NCI-H1092 (cell line): ENCODE measurements around the gene ASGR2.
"Not testable (repeated sequence)": the region's sequence is repeated elsewhere in the genome, so short reads cannot be mapped to it uniquely, and the experiment has no call there.

Experiments
- DNase-seq: peaks from one replicate; lab custom pipeline; 2025; lab: John Stamatoyannopoulos, UW

ASGR2 gene, protein sequence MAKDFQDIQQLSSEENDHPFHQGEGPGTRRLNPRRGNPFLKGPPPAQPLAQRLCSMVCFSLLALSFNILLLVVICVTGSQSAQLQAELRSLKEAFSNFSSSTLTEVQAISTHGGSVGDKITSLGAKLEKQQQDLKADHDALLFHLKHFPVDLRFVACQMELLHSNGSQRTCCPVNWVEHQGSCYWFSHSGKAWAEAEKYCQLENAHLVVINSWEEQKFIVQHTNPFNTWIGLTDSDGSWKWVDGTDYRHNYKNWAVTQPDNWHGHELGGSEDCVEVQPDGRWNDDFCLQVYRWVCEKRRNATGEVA

DNA sequence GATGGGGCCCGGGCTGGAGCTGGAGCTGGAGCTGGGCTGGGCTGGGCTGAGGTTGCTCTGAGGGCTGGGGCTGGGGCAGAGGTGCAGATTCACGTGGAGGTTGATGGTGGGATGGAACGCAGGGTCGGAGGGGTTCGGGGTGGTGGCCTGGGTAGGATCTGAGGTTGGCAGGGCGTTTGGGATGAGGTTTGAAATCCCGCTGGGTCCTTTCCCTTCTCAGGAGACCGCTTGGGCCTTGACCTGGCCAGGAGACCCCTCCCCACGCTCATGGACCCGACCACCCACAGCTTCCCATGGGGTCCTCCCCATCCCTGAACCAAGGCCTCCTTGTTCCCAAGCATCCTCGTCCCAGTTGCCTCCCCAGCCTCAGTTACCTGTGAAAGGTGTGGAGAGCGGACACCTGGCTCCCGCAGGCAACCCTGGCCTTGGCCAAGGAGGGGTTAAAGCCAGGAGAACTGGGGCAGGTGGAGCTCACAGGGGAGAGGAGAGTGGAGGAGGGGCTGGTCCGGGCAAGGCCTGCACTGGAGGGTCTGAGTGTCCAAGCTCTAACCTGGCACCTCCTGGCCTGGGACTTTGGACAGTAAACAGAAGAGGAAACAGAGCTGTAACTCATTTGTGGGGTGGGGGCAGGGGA lies at the start of gene ASGR2:
Gene ASGR2 (minus strand): TSS at position 582 of the 634 bp plus-strand sequence. CDS start 582 bp downstream, outside the sequence.
- no peak for DNase-seq

DNA sequence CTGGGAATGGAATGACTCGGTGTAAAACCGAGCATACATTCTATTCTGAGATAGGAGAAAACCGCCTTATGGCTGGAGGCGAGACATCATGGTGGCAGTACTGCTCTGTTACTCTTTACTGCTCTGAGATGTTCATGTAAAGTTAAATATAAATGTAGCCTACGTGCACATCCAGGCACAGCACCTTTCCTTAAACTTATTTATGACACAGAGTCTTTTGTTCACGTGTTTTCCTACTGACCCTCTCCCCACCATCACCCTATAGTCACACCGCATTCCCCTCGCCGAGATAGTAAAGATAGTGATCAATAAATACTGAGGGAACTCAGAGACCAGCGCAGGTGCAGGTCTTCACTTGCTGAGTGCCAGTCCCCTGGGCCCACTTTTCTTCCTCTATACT lies 44.9 kb upstream of the ASGR2 start:
- DNase-seq: not testable (repeated sequence)

DNA sequence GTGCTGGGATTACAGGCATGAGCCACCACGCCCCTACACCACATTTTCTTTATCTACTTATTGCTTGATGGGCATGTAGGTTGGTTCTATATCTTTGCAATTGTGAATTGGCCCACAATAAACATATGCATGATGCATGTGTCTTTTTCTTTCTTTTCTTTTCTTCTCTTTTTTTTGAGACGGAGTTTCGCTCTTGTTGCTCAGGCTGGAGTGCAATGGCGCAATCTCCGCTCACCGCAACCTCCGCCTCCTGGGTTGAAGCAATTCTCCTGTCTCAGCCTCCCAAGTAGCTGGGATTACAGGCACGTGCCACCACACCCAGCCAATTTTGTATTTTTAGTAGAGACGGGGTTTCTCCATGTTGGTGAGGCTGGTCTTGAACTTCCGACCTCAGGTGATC lies 43.8 kb upstream of the ASGR2 start:
- DNase-seq: not testable (repeated sequence)

DNA sequence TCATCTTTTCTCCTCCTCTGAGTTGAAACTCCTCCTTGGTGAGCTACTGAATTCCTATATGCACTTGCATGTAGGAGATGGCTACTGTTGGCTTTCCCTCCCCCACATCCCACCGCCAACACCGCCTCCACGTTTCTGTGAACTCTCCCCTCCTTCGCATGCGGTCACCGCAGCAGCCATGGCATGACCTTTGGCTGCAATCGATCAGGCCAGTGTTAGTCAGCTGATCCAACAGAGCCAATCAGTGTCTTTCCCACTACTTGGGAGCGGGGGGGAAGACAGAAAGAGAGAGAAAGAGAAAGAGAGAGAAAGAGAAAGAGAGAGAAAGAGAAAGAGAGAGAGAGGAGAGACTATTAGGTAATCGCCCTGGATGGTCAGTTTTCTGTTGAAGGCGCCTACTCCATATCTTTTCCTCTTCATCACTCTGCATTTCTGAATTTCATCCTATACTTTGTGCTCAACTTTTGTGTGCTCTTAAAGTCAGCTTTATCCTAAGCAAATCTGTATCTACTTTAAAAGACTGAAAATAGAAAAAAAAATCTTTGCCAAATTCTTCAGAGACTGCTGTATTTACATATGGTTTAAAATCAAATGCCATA lies 41.8 kb upstream of the ASGR2 start:
- DNase-seq: no peak

DNA sequence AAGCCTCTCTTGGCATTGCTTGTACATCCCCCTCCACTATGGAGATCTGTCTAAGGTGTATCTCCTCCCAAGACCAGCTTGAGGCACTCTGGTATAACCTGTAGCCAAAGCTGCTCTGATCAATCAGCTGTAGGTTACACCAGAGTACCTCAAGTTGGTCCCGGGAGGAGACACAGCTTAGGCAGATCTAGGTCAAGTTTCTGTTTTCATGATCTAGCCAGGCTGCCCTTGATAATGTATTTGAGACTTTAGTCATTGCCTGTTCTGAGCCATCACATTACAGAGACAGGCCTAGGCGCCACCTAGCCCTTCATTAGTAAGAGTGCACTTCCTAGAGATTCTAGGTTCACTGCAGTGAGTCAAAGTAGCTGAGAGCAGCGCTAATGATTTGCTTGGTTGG lies 33.1 kb upstream of the ASGR2 start:
- DNase-seq: no peak

DNA sequence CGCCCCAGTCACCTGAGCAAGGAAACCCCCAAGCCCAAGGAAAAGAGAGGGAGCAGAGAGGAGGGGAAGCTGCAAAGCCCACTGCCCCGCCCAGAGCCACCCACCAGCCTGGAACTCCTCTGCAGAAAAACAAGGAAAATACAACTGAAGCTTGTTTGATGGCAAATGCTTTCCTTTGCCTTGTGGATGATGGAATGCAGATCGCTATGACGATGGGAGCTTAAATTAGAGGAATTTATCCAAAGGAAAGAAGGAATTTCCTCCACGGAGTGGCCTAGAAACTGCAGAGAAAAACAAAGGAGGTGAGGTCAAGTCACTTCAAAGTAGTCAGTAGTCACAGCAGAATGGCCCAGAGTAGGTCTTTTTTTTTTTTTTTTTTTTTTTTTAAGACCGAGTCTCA lies 31.5 kb upstream of the ASGR2 start:
- no peak for DNase-seq

DNA sequence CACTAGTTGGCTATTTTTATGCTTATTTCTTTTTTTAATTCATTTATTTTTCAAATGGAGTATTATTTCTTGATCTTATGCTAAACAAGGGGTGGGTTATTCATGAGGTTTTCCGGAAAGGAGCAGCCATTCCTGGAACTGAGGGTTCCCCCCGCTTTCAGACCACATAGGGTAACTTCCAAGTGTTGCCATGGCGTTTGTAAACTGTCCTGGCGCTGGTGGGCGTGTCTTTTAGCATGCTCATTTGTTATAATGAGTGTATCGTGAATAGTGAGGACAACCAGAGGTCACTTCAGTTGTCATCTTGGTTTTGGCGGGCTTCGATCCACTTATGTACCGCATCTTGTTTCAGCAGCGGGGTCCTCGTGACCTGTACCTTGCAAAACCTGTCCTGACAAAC lies 29.6 kb upstream of the ASGR2 start:
- DNase-seq: no peak

DNA sequence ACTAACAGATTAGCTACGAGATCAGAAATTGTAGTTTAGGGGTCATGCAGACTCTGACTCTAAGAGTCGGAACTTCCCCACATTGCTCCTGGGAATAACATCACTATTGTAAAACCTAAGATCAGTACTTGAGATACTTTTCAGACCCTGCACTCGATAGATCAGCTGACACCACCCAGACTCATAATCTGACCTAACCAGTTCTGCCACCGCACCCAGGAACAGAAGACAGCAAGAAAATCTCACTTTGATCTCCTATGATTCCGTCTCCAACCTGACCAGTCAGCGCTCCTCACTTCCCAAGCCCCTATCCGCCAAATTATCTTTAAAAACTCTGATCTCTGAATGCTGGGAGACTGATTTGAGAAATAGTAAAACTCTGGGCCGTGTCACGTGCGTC lies 27.2 kb upstream of the ASGR2 start:
- DNase-seq: no peak

DNA sequence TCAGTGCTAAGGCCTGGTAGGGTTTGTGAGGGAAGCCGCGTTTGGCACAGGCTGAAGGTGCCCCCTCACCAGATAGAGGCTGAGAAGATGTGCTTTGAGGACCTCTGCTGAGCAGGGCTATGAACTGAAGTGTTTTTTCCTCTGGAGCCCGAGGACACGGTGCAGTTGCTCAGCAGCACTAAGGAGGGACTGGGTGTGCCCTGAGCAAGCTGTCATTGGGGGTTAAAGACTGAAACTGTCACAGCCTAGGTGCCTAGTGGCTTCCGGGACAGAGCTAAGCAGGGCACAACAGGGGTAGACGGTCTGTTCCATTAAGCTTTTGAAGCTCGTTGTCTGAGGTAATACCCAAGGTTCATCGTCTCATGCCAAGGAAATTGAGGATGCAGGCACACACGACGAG lies 24.8 kb upstream of the ASGR2 start:
- DNase-seq: no peak

DNA sequence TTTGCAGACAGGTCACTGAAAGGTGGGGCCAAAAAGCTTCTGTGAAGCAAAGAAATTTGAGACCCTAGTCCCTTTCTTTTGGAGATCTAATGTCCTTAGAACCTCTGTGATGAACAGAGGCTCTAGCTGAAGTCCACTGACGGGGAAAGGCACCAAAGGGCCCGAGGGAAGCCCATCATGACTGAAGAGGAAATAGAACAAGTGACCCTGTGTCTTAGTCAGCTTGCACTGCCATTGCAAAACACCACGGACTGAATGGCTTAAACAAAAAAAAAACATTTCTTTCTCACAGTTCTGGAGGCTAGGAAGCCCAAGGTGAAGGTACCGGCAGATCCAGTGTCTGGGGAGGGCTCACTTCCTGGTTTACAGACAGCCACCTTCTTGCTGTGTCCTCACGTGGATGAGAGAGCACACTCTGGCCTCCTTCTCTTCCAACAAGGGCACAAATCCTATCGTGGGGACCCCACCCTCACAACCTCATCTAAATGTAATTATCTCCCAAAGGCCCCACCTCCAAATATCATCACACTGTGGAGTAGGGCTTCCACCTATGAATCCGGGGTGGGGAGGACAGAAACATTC lies 24.3 kb upstream of the ASGR2 start:
- no peak for DNase-seq

DNA sequence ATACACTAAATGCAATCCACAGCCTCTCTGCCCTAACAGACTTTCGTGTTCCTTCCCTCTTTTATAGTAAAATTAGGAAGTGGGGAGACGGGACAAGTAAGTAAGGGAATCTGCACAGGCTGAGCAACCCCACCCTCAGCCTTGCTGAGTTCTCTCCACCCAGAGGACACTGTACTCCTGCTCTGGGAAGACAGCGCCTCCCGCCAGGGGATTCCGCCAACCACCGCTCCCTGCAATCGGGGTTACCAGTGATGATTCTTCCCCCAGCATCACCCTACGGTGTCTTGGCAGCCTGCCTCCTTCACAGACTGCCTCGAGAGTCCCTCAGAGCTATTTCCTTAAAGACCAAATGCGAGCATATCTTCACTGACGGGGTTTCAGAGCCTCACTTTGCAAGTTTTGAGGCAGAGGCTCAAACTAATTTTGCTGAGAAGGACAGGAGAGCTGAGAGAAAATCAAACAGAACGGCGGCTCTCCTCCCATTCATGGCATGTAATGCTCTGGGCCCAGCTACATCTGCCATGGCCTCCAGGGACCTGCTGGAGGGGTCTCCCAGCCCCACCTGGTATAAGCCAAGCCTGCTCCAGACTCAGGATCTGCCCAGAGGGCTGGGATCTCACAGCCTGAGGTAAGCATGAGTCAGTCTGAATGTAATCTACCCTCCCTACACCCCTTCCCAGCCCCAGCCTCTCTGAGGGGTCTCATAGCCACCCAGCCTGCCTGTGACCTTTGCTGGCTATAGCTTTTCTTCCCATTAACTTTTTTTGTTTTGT lies 22.7 kb upstream of the ASGR2 start:
- DNase-seq: no peak

DNA sequence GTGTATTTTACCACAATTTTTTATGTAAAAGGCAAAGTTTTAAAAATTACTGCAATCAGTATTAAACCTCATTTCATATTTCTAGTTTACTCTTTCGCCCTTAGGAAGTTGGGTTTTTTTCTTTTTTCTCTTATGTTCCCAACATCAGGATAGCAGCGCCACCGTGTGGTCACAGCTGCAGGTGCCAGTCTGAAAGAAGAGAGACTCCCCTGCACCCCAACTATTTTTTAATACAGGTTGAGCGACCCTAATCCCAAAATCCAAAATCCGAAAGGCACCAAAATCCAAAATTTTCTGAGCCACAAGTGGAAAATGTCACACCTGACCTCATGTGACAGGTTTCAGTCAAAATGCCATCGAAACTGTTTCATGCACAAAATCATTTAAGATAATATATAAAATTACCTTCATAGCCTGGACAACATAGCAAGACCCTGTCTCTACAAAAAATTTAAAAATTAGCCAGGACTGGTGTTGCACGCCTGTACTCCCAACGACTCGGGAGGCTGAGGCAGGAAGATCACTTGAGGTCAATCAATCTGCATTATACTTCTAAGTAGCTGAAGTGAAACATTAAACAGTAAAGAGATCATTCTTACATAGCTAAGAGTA lies 21.8 kb upstream of the ASGR2 start:
- DNase-seq: peak; percentile 25

DNA sequence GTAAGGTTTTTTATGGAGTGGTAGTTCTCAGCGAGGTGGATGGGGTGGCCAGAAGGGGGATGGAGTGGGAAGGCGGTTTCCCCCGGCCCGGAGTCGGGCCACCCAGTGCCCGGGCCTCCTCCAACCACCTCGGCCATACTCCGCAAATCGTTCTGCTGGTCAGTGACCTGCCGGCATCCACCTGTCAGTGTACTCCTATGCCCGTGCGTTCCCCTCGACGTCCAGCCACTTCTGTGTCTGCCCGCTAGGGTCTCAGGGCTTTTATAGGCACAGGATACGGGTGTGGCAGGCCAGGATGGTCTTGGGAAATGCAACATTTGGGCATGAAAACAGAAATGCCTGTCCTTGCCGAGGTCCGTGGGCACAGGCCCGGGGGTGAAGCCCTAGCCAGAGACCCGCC lies 19.3 kb upstream of the ASGR2 start:
- DNase-seq: no peak

DNA sequence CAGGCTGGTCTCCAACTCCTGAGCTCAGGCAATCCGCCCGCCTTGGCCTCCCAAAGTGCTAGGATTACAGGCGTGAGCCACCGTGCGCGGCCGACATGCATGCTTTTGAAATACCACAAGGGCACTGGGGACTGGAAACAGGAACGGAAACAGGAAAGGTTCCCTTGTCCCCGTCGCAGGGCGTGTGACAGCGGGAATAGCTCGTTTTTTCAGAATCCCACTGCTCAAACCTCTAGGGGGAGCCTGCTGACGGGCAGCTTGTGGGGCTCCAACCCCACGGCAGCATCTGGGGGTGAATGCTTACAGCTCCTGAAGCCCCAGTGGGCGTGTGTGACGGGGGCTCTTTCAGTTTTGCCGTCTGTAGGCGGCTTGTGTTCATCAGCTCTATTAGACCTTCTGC lies 18.8 kb upstream of the ASGR2 start:
- no peak for DNase-seq

DNA sequence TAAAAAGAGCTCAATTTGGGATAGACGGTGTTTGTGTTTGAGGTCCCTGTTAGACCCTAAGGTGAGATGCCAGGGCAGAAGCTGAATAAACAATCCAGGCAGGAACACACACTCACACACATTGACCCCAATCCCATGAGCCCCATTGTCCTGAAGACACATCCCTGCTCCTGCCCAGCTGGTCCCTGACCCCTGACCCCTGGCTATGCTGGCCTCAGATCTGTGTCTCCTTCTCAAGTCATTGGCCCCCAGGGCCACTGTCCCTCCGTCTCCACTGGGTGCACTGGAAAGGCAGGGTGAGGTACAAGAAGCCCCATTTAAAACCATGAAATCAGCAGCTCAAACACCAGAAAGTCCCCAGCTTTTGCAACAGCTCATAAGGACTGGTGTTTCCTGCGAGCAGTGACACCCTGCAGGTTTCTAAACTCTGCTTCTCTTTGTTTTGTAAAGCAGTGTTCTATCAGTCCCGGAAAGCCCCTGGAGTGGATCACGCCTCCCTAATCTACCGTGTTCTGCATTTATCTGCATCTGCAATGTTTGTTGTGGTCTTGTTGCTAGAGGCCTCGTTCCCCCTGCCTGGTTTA lies 18.0 kb upstream of the ASGR2 start:
- DNase-seq: no peak

DNA sequence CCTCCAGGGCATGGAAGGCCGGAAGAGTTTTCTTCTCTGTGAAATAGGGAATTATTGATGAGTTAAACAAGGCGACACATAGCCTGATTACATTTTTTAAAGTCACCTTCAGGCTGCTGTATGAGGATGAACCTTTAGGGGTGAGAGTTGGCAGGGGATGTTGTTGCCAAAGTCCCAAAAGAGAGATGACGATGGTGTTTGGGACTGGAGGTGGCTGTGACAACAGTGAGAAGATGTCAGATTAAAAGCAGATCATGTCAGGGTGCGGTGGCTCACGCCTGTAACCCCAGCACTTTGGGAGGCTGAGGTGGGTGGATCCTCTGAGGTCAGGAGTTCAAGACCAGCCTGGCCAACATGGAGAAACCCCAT lies 16.8 kb upstream of the ASGR2 start:
- no peak for DNase-seq

DNA sequence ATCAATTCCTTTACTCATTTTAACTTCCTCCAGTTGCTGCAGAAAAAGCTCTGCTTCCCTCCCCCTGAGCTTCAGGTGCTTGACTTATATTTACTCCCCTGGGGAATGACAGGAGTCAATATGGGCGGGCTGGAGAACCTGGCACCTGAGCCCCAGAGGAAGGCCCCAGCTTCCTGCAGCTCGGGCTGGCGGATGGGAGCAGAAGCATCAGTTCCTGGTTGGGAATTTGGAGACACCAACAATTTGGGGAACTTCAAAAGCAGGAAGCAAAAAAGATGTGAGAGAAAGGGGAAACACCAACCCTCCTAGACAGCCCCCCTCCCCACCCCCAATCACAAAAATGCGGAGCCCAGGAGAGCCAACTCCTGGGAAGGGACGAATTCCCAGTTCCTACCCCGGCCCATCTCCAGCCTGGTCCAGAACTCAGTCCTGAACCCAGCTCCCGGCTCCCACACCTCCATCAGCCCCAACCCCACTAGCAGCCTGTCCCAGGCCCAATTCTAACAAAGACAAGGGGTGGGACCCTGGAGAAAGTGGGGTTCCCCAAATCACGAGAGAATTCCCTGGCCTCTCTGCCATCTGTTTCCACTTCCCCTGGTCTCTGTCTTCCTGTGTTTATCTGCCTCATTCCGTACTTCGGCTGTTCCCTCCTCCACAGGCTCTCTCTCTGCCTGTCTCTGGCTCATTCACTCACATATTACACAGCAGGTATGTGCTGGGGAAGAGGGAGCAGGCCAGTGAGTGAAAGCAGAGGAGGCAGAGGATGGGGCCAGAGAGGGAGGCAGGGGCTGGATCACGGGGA lies 16.2 kb upstream of the ASGR2 start:
- DNase-seq: no peak

DNA sequence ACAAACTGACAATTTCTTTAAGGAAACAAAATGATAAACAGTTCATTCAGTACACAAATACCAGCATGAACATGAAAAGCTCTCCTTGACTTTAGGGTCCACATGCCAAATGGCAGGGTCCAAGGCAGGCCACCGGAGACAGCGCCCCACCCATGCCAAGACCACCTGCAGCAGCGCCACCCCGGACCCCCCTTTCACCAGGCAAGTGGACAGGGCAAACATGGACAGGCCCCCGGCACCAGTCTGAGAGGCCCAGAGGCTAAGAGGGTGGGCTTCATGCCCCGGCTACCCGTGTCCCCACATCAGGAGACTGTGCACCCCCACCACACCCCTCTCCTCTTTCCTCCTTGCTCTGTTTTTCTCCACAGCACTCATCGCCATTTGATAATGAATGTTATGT lies 14.7 kb upstream of the ASGR2 start:
- no peak for DNase-seq

DNA sequence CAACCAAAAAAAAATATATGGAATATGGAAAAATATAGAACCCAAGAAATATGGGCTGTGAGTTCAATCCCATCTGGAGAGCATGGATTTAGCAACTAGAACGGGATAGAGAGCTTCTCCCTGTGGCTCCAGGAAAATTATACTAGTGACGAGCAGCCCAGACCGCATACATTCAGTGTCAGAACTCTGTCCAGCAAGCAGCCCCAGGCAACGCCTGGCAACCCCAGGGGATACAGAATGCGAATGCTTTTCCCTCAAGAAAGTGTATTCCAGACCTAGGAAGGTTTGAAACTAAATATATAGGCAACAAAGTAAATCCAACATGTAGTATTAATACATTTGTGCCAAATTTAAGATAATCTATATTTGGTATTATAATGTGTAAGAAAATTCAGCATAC lies 13.5 kb upstream of the ASGR2 start:
- no peak for DNase-seq

DNA sequence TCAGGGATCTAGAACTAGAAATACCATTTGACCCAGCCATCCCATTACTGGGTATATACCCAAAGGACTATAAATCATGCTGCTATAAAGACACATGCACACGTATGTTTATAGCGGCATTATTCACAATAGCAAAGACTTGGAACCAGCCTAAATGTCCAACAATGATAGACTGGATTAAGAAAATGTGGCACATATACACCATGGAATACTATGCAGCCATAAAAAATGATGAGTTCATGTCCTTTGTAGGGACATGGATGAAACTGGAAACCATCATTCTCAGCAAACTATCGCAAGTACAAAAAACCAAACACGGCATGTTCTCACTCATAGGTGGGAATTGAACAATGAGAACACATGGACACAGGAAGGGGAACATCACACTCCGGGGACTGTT lies 12.9 kb upstream of the ASGR2 start:
- not testable (repeated sequence) for DNase-seq

DNA sequence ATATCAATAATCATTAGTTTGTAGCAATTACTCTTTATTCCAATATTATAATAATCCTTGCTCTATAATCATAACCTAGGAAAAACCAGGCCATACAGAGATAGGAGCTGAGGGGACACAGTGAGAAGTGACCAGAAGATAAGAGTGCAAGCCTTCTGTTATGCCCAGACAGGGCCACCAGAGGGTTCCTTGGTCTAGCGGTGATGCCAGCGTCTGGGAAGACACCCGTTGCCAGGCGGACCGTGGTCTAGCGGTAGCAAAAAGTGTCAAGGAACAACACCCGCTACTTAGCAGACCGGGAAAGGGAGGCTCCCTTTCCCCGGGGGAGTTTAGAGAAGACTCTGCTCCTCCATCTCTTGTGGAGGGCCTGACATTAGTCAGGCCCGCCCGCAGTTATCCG lies 11.8 kb upstream of the ASGR2 start:
- DNase-seq: not testable (repeated sequence)
